Neural crest cell (in vitro differentiated cells): Measurements from ENCODE around the gene RNLS. TPM values are rescaled to one million over a fixed set of nuclear protein-coding genes. Genes with fewer than 3 reads are reported as not detected.

Experiments
- DNase-seq: peaks from one replicate; pipeline ENCODE4 v3.0.0; 2021; ENCODE audit warnings: low read depth, mixed read lengths, low spot score
- H3K27ac Mint-ChIP-seq: one replicate; pipeline ENCODE4 v1.8.0; 2021; ENCODE audit warnings: mild to moderate bottlenecking, mixed read lengths; ENCODE audit not compliant: unreplicated experiment
- H3K27me3 Mint-ChIP-seq: 2 replicates; pipeline ENCODE4 v1.8.0; 2021; ENCODE audit warnings: low read depth, mild to moderate bottlenecking, mixed read lengths
- H3K36me3 Mint-ChIP-seq: 2 replicates; pipeline ENCODE4 v1.8.0; 2021; ENCODE audit warnings: low read depth, mild to moderate bottlenecking, mixed read lengths
- H3K4me1 Mint-ChIP-seq: 2 replicates; pipeline ENCODE4 v1.8.0; 2021; ENCODE audit warnings: mixed read lengths
- H3K4me3 Mint-ChIP-seq: one replicate; pipeline ENCODE4 v1.8.0; 2021; ENCODE audit warnings: mild to moderate bottlenecking, mixed read lengths
- H3K9me3 Mint-ChIP-seq: 2 replicates; pipeline ENCODE4 v1.8.0; 2021; ENCODE audit warnings: mixed read lengths
- total RNA-seq: library from RNA; stranded (reverse); gene quantifications from 2 replicates; pipeline ENCODE4 v1.2.1, GENCODE V29; 2021
- TF ChIP-seq, protein P1 (sequence below): fragments of 200-600 bp; sonication (generic); conservative IDR thresholded peaks from 2 replicates; pipeline ENCODE4 v1.5.0; 2021; ENCODE audit warnings: antibody characterized with exemption, mild to moderate bottlenecking

The RNLS gene
- total RNA-seq, 1 donor from 2014 or later: 3.3 TPM

DNA sequence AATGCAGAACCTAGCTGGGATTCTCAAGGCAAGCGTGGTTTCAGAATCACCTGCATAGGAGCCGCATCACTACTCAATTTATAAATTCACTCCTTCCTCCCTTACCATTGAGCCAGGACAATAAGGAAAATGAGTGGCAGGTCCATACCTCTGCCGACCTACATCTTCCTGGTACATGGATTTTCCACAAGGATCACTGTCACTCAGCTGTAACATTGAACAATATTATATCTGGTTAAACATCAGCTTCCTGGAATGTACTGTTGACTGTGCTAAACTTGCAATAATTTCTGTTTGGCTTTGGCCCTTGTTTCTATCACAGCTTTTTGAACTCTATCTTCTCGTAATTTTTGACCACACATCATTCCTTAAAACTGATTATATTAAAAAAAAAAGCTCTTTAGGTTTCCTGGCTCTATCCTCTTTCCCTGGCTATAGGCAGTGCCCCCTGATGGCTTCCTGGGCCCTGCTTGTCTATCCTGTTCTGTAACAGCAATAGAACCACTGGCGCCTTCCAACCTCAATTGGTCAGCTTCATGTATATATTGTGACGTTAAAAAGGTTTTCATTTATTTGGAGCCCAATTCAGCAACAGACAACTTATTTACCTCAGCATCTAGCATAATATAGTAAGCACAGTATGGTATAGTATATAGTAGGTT, 59.2 kb downstream of the RNLS start:
- H3K27ac Mint-ChIP-seq: no peak overlapping the region
- no peaks in the 10 kb centered on the region for H3K27me3 Mint-ChIP-seq
- no peak overlapping the region for H3K4me3 Mint-ChIP-seq
- DNase-seq: no peak
- H3K36me3 Mint-ChIP-seq: no peaks in the 10 kb centered on the region
- H3K9me3 Mint-ChIP-seq: no peaks in the 10 kb centered on the region
- TF ChIP-seq, protein P1, sequence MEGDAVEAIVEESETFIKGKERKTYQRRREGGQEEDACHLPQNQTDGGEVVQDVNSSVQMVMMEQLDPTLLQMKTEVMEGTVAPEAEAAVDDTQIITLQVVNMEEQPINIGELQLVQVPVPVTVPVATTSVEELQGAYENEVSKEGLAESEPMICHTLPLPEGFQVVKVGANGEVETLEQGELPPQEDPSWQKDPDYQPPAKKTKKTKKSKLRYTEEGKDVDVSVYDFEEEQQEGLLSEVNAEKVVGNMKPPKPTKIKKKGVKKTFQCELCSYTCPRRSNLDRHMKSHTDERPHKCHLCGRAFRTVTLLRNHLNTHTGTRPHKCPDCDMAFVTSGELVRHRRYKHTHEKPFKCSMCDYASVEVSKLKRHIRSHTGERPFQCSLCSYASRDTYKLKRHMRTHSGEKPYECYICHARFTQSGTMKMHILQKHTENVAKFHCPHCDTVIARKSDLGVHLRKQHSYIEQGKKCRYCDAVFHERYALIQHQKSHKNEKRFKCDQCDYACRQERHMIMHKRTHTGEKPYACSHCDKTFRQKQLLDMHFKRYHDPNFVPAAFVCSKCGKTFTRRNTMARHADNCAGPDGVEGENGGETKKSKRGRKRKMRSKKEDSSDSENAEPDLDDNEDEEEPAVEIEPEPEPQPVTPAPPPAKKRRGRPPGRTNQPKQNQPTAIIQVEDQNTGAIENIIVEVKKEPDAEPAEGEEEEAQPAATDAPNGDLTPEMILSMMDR: no peak
- no peaks in the 10 kb centered on the region for H3K4me1 Mint-ChIP-seq

DNA sequence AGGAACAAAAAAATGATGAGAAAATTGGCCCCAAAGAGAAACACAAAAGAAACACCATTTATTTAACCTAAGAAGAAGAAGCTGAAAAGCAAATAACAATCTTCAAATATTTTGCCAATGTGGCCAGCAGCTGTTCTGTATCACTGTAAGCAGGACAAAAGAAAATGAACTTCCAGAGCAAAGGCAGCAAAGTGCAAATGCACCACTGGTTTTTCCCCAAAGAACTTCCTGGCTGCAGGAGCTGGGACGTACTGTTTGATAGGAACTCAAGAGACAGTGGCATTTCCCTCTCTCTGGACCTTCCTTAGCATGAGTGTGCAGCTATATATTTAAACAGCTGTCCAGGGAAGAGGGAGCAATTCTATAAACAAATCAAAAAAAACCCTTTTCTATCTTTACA, 60.4 kb downstream of the RNLS start:
- no peaks in the 10 kb centered on the region for H3K36me3 Mint-ChIP-seq
- no peak overlapping the region for H3K27ac Mint-ChIP-seq
- TF ChIP-seq, protein P1: no peak
- H3K4me1 Mint-ChIP-seq: no peaks in the 10 kb centered on the region
- H3K4me3 Mint-ChIP-seq: no peak overlapping the region
- H3K9me3 Mint-ChIP-seq: no peaks in the 10 kb centered on the region
- DNase-seq: no peak
- H3K27me3 Mint-ChIP-seq: no peaks in the 10 kb centered on the region

DNA sequence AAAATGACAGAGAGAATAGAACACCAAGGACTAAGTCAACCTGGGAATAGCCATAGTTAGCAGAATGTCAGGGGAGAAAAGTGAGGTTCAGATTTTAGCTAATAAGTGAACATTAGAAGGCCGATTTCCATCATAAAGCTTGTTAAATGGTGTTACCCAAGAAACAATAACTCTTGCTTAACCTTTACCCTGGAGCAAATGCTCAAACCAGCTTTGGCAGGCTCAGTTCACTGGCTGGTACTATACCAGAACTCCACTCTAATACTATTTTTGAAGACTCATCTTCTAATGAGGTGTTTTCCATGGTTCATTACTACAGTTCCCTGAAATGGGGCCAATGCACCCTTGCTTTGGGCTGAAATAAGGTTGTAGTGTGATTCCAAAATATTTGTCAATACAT, 61.3 kb downstream of the RNLS start:
- no peak overlapping the region for H3K27ac Mint-ChIP-seq

DNA sequence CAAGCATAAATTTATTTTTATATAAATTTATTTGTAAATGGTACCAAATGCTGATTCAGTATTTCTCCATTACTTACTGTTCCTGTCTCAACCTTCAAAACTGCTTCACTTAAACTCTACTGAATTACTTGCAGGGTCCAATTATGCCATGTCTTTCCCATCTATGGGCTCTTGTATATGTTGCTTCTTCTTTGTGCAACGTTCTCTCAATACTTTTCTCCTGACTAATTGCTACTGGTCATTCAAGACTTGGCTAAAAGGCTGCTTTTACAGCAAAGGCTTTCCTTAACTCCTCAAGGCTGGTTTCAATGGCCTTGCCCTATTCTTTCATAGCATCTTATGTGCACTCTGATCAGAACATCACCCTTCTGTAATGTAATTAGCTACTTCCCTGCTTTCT, 67.9 kb downstream of the RNLS start:
- Mint-ChIP-seq H3K27me3 (no peaks in the 10 kb centered on the region), H3K4me1 (no peaks in the 10 kb centered on the region), H3K27ac (no peak overlapping the region), H3K9me3 (peaks cover 4% of the 10 kb centered on the region), H3K4me3 (no peak overlapping the region), H3K36me3 (no peaks in the 10 kb centered on the region)
- DNase-seq: no peak
- TF ChIP-seq, protein P1: no peak

More for the DNA sequence above, 61.3 kb downstream of the RNLS start:
- Mint-ChIP-seq H3K4me1 (no peaks in the 10 kb centered on the region), H3K9me3 (no peaks in the 10 kb centered on the region), H3K4me3 (no peak overlapping the region), H3K27me3 (no peaks in the 10 kb centered on the region), H3K36me3 (no peaks in the 10 kb centered on the region)
- no peak for DNase-seq
- TF ChIP-seq, protein P1: no peak

DNA sequence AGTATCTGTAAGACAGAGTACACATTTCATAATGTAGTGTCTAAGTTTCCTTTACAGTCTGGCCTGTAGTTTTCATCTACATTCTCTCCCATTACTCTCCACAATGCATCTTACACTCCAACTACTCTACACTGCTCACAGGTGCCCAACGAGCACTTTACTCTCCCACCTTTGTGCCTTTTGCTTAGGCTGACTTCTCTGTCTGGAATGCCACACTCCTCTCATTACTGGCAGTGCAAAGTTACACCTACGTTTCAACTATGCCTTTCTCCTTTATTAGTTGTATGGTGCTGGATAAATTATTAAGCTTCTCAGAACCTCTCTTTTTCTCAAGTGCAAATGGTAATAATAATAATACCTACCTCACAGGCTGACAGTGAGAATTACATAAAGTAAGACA, 70.5 kb downstream of the RNLS start:
- TF ChIP-seq, protein P1: no peak
- H3K4me3 Mint-ChIP-seq: no peak overlapping the region
- no peaks in the 10 kb centered on the region for H3K36me3 Mint-ChIP-seq
- no peak for DNase-seq
- H3K4me1 Mint-ChIP-seq: no peaks in the 10 kb centered on the region
- H3K9me3 Mint-ChIP-seq: peaks cover 4% of the 10 kb centered on the region
- H3K27me3 Mint-ChIP-seq: no peaks in the 10 kb centered on the region
- H3K27ac Mint-ChIP-seq: no peak overlapping the region
